Right ventricle myocardium inferior (tissue), 1 donor: Measurements from ENCODE around the gene CFAP299. TPM values are rescaled to one million over a fixed set of nuclear protein-coding genes. Genes with fewer than 3 reads are reported as not detected.
"Not testable (repeated sequence)": the region's sequence is repeated elsewhere in the genome, so short reads cannot be mapped to it uniquely, and the experiment has no call there.

ENCODE experiments used
- ATAC-seq: fragments of 200-7000 bp; cut with Tn5 transposase; one replicate; pipeline ENCODE4 v1.9.1; 2020; ENCODE audit warnings: mild to moderate bottlenecking, moderate library complexity
- DNase-seq: peaks from one replicate; pipeline ENCODE4 v3.0.0; 2021; ENCODE audit errors: missing footprints
- intact Hi-C: fragments of 100-400 bp; cut with DNase I; formaldehyde crosslinking; loops from one replicate; pipeline ENCODE4 v1.11.0; 2022
- total RNA-seq: library from RNA; stranded (reverse); fragmentation: NEBNext Ultra II Directional; extraction: Animal tissue kit (Norgen Biotek cat#: 25700); gene quantifications from one replicate; pipeline ENCODE4 v1.2.1, GENCODE V29; 2021
- donor health status: DM: no; HTN: yes; CAD: no; lungs with severe emphysema.

Gene CFAP299
- total RNA-seq, 1 donor from 2014 or later: 0.38 TPM

DNA sequence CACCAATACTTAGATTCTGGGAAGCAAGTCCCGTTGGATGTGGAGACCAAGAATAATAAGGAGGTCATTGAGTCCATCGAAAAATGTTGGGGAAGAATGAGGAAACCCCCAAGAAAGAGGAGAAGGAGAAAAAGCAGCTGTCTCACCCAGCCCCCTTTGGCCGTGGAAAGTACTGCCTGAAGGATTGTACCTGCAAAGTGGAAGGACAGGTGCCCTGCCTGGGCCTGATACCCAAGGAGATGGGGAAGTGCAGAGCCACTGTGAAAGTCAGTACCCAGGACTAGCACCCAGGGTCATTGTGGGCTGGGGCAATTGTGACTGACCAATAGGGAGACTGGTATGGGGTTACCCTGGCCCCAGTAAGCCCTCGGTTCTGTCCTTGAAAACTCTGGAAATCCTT lies 13.8 kb upstream of the CFAP299 start:
- ATAC-seq (no peak), DNase-seq (no peak)
- intact Hi-C loops: no loop called here

- intact Hi-C loops: no loop called here
- ATAC-seq (peak; percentile 50), DNase-seq (no peak)
Measured at GRCh38 chr4:80322716-80323115, 12.8 kb upstream of the CFAP299 start.

- DNase-seq (no peak), ATAC-seq (no peak)
- intact Hi-C loops: no loop called here
Measured at GRCh38 chr4:80324171-80324570, 11.4 kb upstream of the CFAP299 start.

DNA sequence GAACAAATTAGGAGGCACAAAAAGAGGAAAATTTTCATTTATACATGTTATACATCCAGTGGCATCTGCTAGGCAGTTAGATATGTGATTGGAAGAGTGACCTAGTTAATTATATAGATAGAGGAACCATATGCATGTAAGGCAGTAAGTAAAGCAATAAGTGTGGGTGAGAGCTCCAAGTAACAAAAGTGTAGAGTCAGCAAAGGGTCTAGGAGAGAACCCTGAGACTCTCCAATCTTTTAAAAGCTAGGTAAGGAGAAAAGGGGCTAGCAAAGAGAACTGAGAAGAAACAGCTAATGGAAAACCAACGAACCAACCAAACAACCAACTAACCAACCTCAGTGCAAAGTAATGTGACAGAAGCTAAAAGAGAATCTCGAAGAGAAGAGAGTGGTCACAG lies 3.8 kb upstream of the CFAP299 start:
- intact Hi-C loops: no loop called here
- no peak for ATAC-seq
- no peak for DNase-seq

DNA sequence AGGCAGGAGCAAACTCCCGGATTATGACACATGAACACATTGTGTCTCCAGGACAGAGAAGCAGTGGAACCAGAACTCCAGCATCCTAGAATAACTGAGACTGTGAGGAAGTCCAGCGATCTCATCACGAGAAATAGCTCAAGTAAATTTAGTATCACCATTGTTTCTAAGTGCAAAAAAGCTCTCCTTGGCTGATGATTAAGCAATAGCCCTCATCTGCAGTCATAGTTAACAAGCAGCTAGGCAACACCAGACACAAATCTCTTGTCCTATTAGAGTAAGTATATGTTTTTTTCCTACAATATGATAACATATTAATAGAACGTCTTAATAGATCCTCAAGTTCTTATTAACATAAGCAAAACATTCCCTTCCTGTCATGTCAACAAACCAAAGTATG lies 2.4 kb upstream of the CFAP299 start:
- DNase-seq (no peak), ATAC-seq (no peak)
- intact Hi-C loops: no loop called here

GRCh38 chr4:80334568-80334967 lies 962 bp upstream of the CFAP299 start:
- ATAC-seq (no peak), DNase-seq (no peak)
- intact Hi-C loops: no loop called here

DNA sequence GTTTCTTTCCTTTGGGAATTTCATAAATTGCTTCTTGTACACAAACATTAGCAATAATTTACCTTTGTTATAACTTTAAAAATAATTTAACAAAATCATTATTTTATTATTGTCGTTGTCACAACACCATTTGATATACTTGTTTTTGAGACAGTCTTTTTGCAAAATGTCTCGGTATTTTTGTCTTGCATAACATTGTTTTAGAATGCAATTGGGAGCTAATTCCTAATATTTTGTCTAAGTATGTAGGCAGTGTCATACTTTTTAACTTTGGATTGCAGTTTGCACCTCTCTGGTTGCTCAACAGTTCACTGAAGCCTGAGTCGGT lies 340 bp upstream of the CFAP299 start:
- DNase-seq (no peak), ATAC-seq (no peak)
- intact Hi-C loops: loop anchor here (5.0 kb wide), 2 partner anchors 133 to 1383 kb away; no protein-coding TSS in a partner anchor

DNA sequence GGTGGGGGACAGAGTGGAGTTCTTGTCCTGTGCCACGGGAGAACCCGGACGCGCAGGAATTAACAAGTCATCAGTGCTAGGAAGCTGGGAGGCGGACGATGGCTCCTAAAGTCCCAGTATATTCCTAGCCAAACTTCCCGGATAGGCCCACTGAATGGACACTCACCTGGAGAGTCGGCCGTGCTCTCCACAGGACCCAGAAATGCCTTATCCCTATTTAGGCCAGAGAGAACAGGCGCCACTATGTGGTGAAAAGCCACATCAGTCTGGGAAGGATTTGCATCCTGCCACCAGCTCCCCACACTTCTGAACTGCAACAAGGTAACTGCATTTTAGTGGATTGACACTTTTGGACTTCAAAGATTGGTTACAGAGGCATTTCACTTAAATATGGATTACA lies 1.1 kb downstream of the CFAP299 start:
- DNase-seq: peak; percentile 45
- intact Hi-C loops: loop anchor here (5.0 kb wide), 2 partner anchors 134 to 1384 kb away; no protein-coding TSS in a partner anchor
- peak; percentile 56 for ATAC-seq

DNA sequence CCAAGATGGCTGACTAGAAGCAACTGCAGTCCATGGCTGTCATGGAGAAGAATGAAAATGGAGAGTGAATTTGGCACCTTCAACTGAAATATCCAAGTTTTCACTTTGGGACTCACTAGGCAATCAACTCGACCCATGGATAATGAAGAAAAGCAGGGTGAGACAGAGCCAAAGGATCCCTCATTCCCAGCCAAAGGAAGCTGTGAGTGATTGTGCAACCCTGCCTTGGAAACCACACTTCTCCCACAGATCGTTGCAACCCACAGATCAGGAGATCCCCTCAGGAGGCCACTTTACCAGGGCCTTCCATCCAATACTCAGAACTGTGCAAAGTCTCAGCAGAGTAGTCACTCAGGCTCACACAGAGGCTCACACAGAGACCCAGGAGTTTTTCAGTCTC lies 4.5 kb downstream of the CFAP299 start:
- intact Hi-C loops: no loop called here
- DNase-seq (no peak), ATAC-seq (no peak)

- intact Hi-C loops, DNase-seq, ATAC-seq: not testable (repeated sequence)
Measured at GRCh38 chr4:80342684-80343083, 7.2 kb downstream of the CFAP299 start.

DNA sequence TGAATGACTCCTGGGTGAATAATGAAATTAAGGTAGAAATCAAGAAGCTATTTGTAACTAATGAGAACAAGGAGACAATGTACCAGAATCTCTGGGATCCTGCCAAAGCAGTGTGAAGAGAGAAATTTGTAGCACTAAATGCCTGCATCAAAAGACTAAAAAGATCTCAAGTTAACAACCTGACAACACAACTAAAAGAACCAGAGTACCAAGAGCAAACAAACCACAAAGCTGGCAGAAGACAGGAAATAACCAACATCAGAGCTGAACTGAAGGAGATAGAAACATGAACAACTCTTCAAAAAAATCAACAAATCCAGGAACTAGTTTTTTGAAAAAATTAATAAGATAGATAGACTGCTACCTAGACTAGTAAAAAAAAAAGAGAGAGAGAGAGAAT lies 8.4 kb downstream of the CFAP299 start:
- ATAC-seq: no peak
- intact Hi-C loops: no loop called here
- DNase-seq: no peak

- ATAC-seq (no peak), DNase-seq (no peak)
- intact Hi-C loops: loop anchor here (5.0 kb wide), 2 partner anchors 632 to 692 kb away; no protein-coding TSS in a partner anchor
Measured at GRCh38 chr4:80360084-80360483, 24.6 kb downstream of the CFAP299 start.

GRCh38 chr4:80360900-80361299 lies 25.4 kb downstream of the CFAP299 start:
- DNase-seq (no peak), ATAC-seq (no peak)
- intact Hi-C loops: loop anchor here (5.0 kb wide), 2 partner anchors 631 to 691 kb away; no protein-coding TSS in a partner anchor

DNA sequence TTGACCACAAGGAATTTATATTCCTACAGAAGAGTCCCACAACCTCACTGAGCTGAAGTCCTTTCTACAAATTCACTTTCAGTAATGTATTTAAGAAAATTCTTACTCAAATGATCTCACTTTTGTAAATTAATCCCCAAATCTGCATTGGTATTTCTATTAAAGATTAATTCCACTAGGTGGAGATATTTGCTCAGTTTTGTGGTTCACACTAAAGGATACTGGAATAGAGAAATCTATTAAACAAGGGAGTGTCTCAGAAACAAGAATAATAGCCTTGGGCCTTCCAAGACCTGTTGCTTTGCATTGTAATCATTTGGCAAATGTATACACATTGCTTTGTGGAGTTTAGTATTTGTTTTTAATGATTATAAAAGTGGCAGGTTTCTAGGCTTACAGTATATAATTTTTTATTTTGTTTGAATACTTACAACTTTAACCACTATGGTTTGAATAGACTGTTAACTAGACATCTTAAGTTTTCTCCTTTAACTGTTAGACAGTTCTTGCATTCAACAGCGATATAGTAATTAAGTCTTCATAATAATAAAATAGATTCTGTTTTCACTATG lies 25.9 kb downstream of the CFAP299 start:
- ATAC-seq (no peak), DNase-seq (no peak)
- intact Hi-C loops: loop anchor here (5.0 kb wide), 2 partner anchors 631 to 691 kb away; no protein-coding TSS in a partner anchor

- ATAC-seq (no peak), DNase-seq (no peak)
- intact Hi-C loops: loop anchor here (5.0 kb wide), 2 partner anchors 630 to 690 kb away; no protein-coding TSS in a partner anchor
Measured at GRCh38 chr4:80362578-80363181, 27.1 kb downstream of the CFAP299 start.

DNA sequence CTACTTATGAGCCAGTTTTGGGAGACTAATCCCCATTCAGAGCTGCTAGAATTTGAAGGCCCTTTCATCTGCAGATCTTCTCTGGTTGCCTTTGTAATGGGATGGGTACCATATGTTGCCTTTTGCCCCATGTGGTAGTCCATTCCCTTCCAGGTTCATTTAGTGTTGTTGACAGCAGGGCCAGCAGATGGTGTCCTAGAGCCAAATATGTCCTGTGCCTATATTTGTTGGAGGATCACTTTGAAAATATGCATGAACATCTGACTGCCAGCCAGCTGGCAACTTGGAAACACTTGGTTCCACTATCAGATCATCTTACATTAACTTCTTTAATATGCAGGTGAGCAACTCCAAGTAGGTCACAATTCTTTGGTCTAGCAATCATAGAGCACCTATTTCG lies 30.4 kb downstream of the CFAP299 start:
- ATAC-seq: peak; percentile 48

GRCh38 chr4:80367737-80368136 lies 32.2 kb downstream of the CFAP299 start:
- no peak for DNase-seq
- ATAC-seq: no peak
- intact Hi-C loops: loop anchor here (5.0 kb wide), 1 partner anchor 675 kb away; no protein-coding TSS in a partner anchor

More for the DNA sequence above, 30.4 kb downstream of the CFAP299 start:
- no peak for DNase-seq
- intact Hi-C loops: loop anchor here (5.0 kb wide), 1 partner anchor 676 kb away; no protein-coding TSS in a partner anchor

GRCh38 chr4:80370635-80371034 lies 35.1 kb downstream of the CFAP299 start:
- no peak for DNase-seq
- intact Hi-C loops: no loop called here
- no peak for ATAC-seq

- no peak for DNase-seq
- no peak for ATAC-seq
- intact Hi-C loops: no loop called here
Measured at GRCh38 chr4:80371046-80371445, 35.5 kb downstream of the CFAP299 start.

- intact Hi-C loops: no loop called here
- ATAC-seq (no peak), DNase-seq (no peak)
Measured at GRCh38 chr4:80374180-80374579, 38.6 kb downstream of the CFAP299 start.
